Upper lobe of left lung (tissue), 4 donors: ENCODE data around the gene MYLK2.

Experiments used
- CTCF ChIP-seq, 6 experiments: fragments of 450-650 bp in 4 of 6; fragments of 200-600 bp in 2 of 6; sonication (generic) in 2 of 6; IDR thresholded peaks; one replicate each; pipeline ENCODE4 v1.5.1; 2016 to 2019; ENCODE audit warnings: antibody characterized with exemption in 6 of 6
- EP300 ChIP-seq, 4 donors: sonication (generic); formaldehyde crosslinking; IDR thresholded peaks; one replicate each; pipeline ENCODE4 v1.5.1; 2017; ENCODE audit warnings: antibody characterized with exemption in 4 of 4, control low read depth in 2 of 4
- POLR2A ChIP-seq, 4 donors: fragments of 450-650 bp; IDR thresholded peaks; one replicate each; pipeline ENCODE4 v1.5.1; 2016 to 2017; ENCODE audit warnings: antibody characterized with exemption in 4 of 4, mild to moderate bottlenecking in 2 of 4
- POLR2AphosphoS5 ChIP-seq, 2 donors: sonication (generic); formaldehyde crosslinking; IDR thresholded peaks; one replicate each; pipeline ENCODE4 v1.5.1; 2017; ENCODE audit warnings: antibody characterized with exemption in 2 of 2

- no peak for TF ChIP-seq CTCF (IDR thresholded peaks at IDR 0.05)
- TF ChIP-seq POLR2A (IDR thresholded peaks at IDR 0.05): no peak
- TF ChIP-seq EP300 (IDR thresholded peaks at IDR 0.05): no peak
- TF ChIP-seq POLR2AphosphoS5 (IDR thresholded peaks at IDR 0.05): no peak
These were observed 2.9 kb upstream of the MYLK2 start for GRCh38 chr20:31816221-31816620.
